Astrocyte of the hippocampus (primary cell): Measurements from ENCODE around the gene GPAM.
"Not testable (repeated sequence)": the region's sequence is repeated elsewhere in the genome, so short reads cannot be mapped to it uniquely, and the experiment has no call there.

Experiments used
- DNase-seq: peaks from one replicate; pipeline ENCODE4 v3.0.0; 2011; ENCODE audit warnings: low read depth, low spot score

GPAM gene

GRCh38 chr10:112136486-112137153 is 46.9 kb downstream of the GPAM start:
- no peak for DNase-seq

GRCh38 chr10:112135604-112136003 is 48.0 kb downstream of the GPAM start:
- DNase-seq: no peak

GRCh38 chr10:112132435-112132834 is 51.1 kb downstream of the GPAM start:
- no peak for DNase-seq

GRCh38 chr10:112131996-112132395 is 51.6 kb downstream of the GPAM start:
- DNase-seq: no peak

GRCh38 chr10:112131346-112131745 is 52.2 kb downstream of the GPAM start:
- no peak for DNase-seq

GRCh38 chr10:112126901-112127300 is 56.7 kb downstream of the GPAM start:
- no peak for DNase-seq

- no peak for DNase-seq
Observed at GRCh38 chr10:112126172-112126571, 57.4 kb downstream of the GPAM start.

GRCh38 chr10:112124866-112125265 is 58.7 kb downstream of the GPAM start:
- no peak for DNase-seq

- no peak for DNase-seq
Observed at GRCh38 chr10:112122827-112123226, 60.7 kb downstream of the GPAM start.

GRCh38 chr10:112120491-112120890 is 63.1 kb downstream of the GPAM start:
- no peak for DNase-seq

- DNase-seq: peak; percentile 49
Observed at GRCh38 chr10:112115781-112116385, 67.7 kb downstream of the GPAM start.

- not testable (repeated sequence) for DNase-seq
Observed at GRCh38 chr10:112109779-112110178, 73.8 kb downstream of the GPAM start.
